Activated naive CD8-positive, alpha-beta T cell treated with anti-CD3 and anti-CD28 coated beads for 36 hours (primary cell): ENCODE measurements around the gene SLC9A3. TPM values are rescaled to one million over a fixed set of nuclear protein-coding genes. Genes with fewer than 3 reads are reported as not detected.

ENCODE experiments used
- DNase-seq: peaks from one replicate; pipeline ENCODE4 v3.0.0; 2021
- H3K27ac Mint-ChIP-seq: one replicate; pipeline ENCODE4 v1.8.0; 2022; ENCODE audit warnings: mild to moderate bottlenecking, moderate library complexity, mixed read lengths
- H3K27me3 Mint-ChIP-seq: one replicate; pipeline ENCODE4 v1.8.0; 2022; ENCODE audit warnings: mild to moderate bottlenecking, mixed read lengths
- H3K36me3 Mint-ChIP-seq: one replicate; pipeline ENCODE4 v1.8.0; 2021; ENCODE audit warnings: mild to moderate bottlenecking, mixed read lengths
- H3K4me1 Mint-ChIP-seq: one replicate; pipeline ENCODE4 v1.8.0; 2021; ENCODE audit warnings: mixed read lengths
- H3K4me3 Mint-ChIP-seq: one replicate; pipeline ENCODE4 v1.8.0; 2022; ENCODE audit warnings: mild to moderate bottlenecking, moderate library complexity, mixed read lengths
- H3K9me3 Mint-ChIP-seq: one replicate; pipeline ENCODE4 v1.8.0; 2022; ENCODE audit warnings: mixed read lengths
- total RNA-seq, 2 experiments: library from RNA; stranded (reverse); gene quantifications; one replicate each; pipeline ENCODE4 v1.2.3, GENCODE V29; 2021

Gene SLC9A3
- total RNA-seq, 2 experiments from 2014 or later, result 2.1 to 2.4 TPM

DNA sequence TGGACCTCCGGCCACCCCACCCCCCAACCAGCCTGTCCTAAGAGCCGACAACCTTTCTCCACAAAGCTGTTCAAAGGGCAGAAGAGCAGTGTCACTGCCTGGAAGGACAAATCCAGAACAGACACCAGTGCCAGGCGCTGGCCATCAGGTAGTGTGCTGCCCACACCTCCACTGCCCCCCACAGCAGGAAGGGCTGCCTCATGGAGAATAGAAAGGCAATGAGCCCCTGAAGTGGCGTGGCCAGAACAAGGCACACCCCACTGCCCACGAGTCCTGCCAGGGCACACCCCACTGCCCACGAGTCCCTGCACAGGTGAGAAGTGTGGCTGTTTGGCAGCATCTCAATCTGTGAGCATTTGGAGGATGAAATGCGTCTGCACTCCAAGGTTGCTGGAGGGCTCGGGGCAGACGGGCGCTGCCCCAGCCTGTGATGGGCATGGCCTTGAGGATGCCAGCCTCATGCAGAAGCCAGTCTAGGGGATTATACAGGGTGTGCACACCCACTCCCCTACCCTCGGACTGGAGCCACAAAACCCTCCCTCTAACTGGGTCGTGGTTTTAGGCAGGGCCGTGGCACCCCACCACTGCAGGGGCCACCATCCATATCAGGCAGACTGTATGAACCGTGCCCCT lies 2.3 kb upstream of the SLC9A3 start:
- Mint-ChIP-seq H3K4me1 (peaks cover 39% of the 10 kb centered on the region), H3K4me3 (no peak overlapping the region), H3K9me3 (no peaks in the 10 kb centered on the region), H3K36me3 (no peaks in the 10 kb centered on the region), H3K27me3 (peaks cover 80% of the 10 kb centered on the region), H3K27ac (no peak overlapping the region)
- no peak for DNase-seq

- Mint-ChIP-seq H3K27ac (no peak overlapping the region), H3K27me3 (peaks cover 79% of the 10 kb centered on the region), H3K4me3 (no peak overlapping the region), H3K9me3 (no peaks in the 10 kb centered on the region), H3K36me3 (no peaks in the 10 kb centered on the region), H3K4me1 (peaks cover 39% of the 10 kb centered on the region)
- no peak for DNase-seq
Observed at GRCh38 chr5:525916-526315, 1.7 kb upstream of the SLC9A3 start.

DNA sequence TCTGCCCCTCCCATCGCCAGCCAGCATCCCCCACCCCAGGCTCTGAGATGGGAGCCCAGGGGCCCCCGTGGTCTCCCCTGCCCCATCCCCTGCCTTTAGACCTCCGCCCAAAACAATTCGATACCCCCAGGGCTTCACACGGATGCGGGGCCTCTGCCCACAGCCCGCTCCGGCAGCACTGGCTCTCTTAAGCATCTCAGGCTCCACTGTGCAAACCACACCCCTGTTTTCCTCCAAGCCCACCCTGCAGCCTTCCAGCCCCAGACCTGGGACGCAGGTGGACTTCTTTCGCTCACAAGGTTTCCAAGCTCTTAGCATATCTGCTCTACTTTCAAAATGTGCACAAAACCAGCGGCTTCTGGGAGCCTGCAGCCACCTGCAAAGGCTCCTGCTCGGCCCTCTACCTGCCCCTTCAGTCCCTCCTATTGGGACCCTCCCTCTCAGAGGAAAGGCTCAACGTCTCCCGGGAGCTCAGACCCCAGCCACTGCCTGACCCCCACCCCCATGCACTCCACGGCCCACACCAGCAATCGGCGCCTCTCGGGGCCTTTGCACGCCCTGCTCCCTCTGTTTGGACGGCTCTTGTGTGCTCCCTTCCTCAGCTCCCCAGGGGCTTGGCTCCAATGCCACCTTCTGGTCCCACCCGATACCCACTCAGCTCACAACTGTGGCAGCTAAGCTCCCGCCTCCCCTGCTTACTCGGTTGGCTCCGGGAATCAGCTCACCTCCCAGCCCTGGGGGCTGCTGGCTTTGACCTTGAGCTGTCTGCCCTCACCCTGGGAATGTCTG lies 918 bp upstream of the SLC9A3 start:
- H3K4me3 Mint-ChIP-seq, result peak overlapping the region; percentile 9
- no peaks in the 10 kb centered on the region for H3K36me3 Mint-ChIP-seq
- peaks cover 74% of the 10 kb centered on the region for H3K27me3 Mint-ChIP-seq
- no peaks in the 10 kb centered on the region for H3K9me3 Mint-ChIP-seq
- no peak for DNase-seq
- H3K4me1 Mint-ChIP-seq, result peaks cover 33% of the 10 kb centered on the region
- no peak overlapping the region for H3K27ac Mint-ChIP-seq

- Mint-ChIP-seq H3K36me3 (no peaks in the 10 kb centered on the region), H3K4me3 (peak overlapping the region; percentile 10), H3K4me1 (peaks cover 21% of the 10 kb centered on the region), H3K27ac (no peak overlapping the region), H3K9me3 (no peaks in the 10 kb centered on the region), H3K27me3 (peaks cover 62% of the 10 kb centered on the region)
- no peak for DNase-seq
Observed at GRCh38 chr5:523441-524222, 617 bp downstream of the SLC9A3 start.

- peak overlapping the region; percentile 10 for H3K4me3 Mint-ChIP-seq
Observed at GRCh38 chr5:522899-523440, 1.3 kb downstream of the SLC9A3 start.

DNA sequence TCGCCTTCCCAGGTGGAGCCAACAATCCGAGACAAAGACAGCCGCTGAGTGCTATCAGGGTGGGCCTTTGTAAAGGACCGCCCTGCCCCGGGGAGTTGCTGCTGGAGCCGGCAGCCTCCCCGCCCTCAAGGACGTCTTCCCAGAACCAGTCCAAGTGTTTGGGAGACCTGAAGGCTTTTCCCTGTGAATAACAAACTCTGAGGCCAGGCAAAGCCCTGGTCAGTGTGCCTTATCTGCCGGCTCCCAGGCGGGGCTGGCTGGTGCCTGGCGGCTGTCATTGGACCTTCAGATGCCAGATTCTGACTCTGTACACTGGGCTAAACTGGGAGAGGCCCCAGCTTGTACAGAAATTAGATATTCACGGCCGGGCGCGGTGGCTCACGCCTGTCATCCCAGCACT lies 2.1 kb downstream of the SLC9A3 start:
- DNase-seq, result no peak
- no peak overlapping the region for H3K27ac Mint-ChIP-seq
- no peak overlapping the region for H3K4me3 Mint-ChIP-seq
- H3K36me3 Mint-ChIP-seq, result no peaks in the 10 kb centered on the region
- H3K4me1 Mint-ChIP-seq, result peaks cover 15% of the 10 kb centered on the region
- H3K9me3 Mint-ChIP-seq, result no peaks in the 10 kb centered on the region
- H3K27me3 Mint-ChIP-seq, result peaks cover 65% of the 10 kb centered on the region

More at GRCh38 chr5:522899-523440, 1.3 kb downstream of the SLC9A3 start:
- H3K9me3 Mint-ChIP-seq, result no peaks in the 10 kb centered on the region
- H3K36me3 Mint-ChIP-seq, result no peaks in the 10 kb centered on the region
- peaks cover 63% of the 10 kb centered on the region for H3K27me3 Mint-ChIP-seq
- no peak overlapping the region for H3K27ac Mint-ChIP-seq
- H3K4me1 Mint-ChIP-seq, result peaks cover 21% of the 10 kb centered on the region
- no peak for DNase-seq

- Mint-ChIP-seq H3K36me3 (no peaks in the 10 kb centered on the region), H3K4me1 (peaks cover 10% of the 10 kb centered on the region), H3K27me3 (peaks cover 65% of the 10 kb centered on the region), H3K27ac (no peak overlapping the region), H3K9me3 (no peaks in the 10 kb centered on the region), H3K4me3 (no peak overlapping the region)
- DNase-seq, result no peak
Observed at GRCh38 chr5:521680-522079, 2.6 kb downstream of the SLC9A3 start.

GRCh38 chr5:520850-521226 lies 3.4 kb downstream of the SLC9A3 start:
- DNase-seq, result no peak
- Mint-ChIP-seq H3K27me3 (peaks cover 60% of the 10 kb centered on the region), H3K9me3 (no peaks in the 10 kb centered on the region), H3K4me3 (no peak overlapping the region), H3K36me3 (no peaks in the 10 kb centered on the region), H3K27ac (no peak overlapping the region), H3K4me1 (peaks cover 10% of the 10 kb centered on the region)

GRCh38 chr5:520196-520849 lies 3.9 kb downstream of the SLC9A3 start:
- Mint-ChIP-seq H3K4me3 (no peak overlapping the region), H3K4me1 (peaks cover 9% of the 10 kb centered on the region), H3K9me3 (no peaks in the 10 kb centered on the region), H3K27ac (no peak overlapping the region), H3K36me3 (no peaks in the 10 kb centered on the region), H3K27me3 (peaks cover 57% of the 10 kb centered on the region)
- DNase-seq, result no peak

- H3K4me3 Mint-ChIP-seq, result no peak overlapping the region
- no peak for DNase-seq
- H3K9me3 Mint-ChIP-seq, result no peaks in the 10 kb centered on the region
- no peak overlapping the region for H3K27ac Mint-ChIP-seq
- no peaks in the 10 kb centered on the region for H3K36me3 Mint-ChIP-seq
- peaks cover 5% of the 10 kb centered on the region for H3K4me1 Mint-ChIP-seq
- H3K27me3 Mint-ChIP-seq, result peaks cover 52% of the 10 kb centered on the region
Observed at GRCh38 chr5:518721-519120, 5.5 kb downstream of the SLC9A3 start.

GRCh38 chr5:517535-518100 lies 6.6 kb downstream of the SLC9A3 start:
- Mint-ChIP-seq H3K27me3 (peaks cover 41% of the 10 kb centered on the region), H3K9me3 (no peaks in the 10 kb centered on the region), H3K4me3 (no peak overlapping the region), H3K36me3 (no peaks in the 10 kb centered on the region), H3K27ac (no peak overlapping the region), H3K4me1 (no peaks in the 10 kb centered on the region)
- no peak for DNase-seq

DNA sequence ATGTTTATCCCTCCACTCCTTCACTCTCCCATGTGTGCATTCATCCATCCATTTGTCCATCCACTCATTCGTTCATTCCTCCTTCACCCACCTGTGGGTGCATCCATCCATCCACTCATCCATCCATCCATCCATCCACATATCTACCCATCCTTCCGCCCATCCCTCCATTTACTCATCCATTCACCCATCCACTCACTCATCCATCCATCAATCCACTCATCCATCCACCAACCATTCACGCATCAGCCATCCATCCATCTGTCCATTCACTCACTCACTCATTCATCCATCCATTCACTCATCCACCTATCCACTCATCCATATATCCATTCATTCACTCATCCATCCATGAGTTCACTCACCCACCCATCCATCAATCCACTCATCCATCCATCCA lies 7.3 kb downstream of the SLC9A3 start:
- H3K4me3 Mint-ChIP-seq, result no peak overlapping the region
- no peak overlapping the region for H3K27ac Mint-ChIP-seq
- H3K27me3 Mint-ChIP-seq, result peaks cover 35% of the 10 kb centered on the region
- H3K4me1 Mint-ChIP-seq, result no peaks in the 10 kb centered on the region
- H3K9me3 Mint-ChIP-seq, result no peaks in the 10 kb centered on the region
- no peak for DNase-seq
- no peaks in the 10 kb centered on the region for H3K36me3 Mint-ChIP-seq

DNA sequence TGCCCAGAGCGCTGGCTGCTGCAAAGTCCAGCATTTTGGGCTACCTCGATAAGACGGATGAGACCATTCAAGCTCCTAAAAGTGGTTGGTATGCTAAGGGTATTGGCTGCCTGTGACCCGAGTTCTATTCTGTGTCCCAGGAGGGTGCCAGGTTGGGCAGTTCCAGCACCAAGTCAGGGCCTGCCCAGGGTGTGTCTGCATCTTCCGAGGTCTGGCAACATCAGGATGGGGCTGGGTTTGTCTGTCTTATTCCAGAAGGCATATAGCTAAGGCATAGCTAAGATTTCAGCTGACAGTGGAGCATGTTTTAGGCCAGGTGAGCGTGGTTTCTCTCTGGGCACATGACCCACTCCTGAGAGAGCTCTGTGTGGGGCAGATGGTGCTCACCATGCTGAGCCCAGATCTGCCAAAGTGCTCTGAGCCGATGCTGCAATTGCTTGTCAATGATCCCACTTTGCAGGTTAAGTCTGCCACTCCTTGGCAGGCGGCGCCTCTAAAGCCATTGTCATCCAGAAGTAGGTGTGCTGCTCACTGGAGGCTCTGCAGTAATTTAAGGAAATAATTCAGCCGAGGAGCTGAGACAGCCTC lies 7.8 kb downstream of the SLC9A3 start:
- no peak overlapping the region for H3K4me3 Mint-ChIP-seq
- DNase-seq, result no peak
- no peak overlapping the region for H3K27ac Mint-ChIP-seq
- H3K27me3 Mint-ChIP-seq, result peaks cover 30% of the 10 kb centered on the region
- no peaks in the 10 kb centered on the region for H3K36me3 Mint-ChIP-seq
- no peaks in the 10 kb centered on the region for H3K9me3 Mint-ChIP-seq
- H3K4me1 Mint-ChIP-seq, result no peaks in the 10 kb centered on the region

DNA sequence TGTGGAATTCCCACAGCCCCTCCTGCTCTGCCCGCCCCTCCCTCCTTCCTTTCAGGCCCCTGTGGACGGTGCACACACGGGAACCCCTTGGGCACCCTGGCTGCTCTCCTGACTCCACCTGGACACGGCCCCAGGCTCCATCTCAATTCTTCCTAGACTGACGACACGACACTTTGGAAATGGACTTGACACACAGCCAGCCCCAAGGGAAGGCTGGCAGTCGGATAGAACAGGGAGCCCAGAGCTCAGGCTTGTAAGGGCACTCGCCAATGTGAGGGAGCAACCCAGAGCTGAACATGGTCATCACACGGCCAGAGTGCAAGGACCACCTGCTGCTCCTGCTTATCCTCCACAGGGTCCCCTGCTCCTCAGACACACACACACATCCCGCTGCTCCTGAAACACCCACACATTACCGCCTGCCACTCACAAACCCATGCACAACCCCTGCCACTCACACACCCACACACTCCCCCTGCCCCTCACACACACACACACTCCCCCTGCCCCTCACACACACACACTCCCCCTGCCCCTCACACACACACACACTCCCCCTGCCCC lies 8.9 kb downstream of the SLC9A3 start:
- no peak overlapping the region for H3K27ac Mint-ChIP-seq
- H3K4me3 Mint-ChIP-seq, result no peak overlapping the region
- peaks cover 25% of the 10 kb centered on the region for H3K27me3 Mint-ChIP-seq
- no peaks in the 10 kb centered on the region for H3K4me1 Mint-ChIP-seq
- no peak for DNase-seq
- no peaks in the 10 kb centered on the region for H3K36me3 Mint-ChIP-seq
- no peaks in the 10 kb centered on the region for H3K9me3 Mint-ChIP-seq
